Fibroblast of lung (primary cell): ENCODE results near the gene OSMR. TPM values are rescaled to one million over a fixed set of nuclear protein-coding genes. Genes with fewer than 3 reads are reported as not detected.

Source experiments
- DNase-seq, 2 donors: peaks; one replicate each; pipeline versions ENCODE4 v3.0.0 to v3.0.0-alpha.2; 2010; ENCODE audit warnings: low read depth in 2 of 2
- H2AFZ ChIP-seq: 2 replicates; pipeline ENCODE4 v1.5.1; 2012; ENCODE audit warnings: low read length, control low read depth, inconsistent platforms
- H3K27ac ChIP-seq: 2 replicates; pipeline ENCODE4 v1.5.1; 2011; ENCODE audit warnings: low read length, control low read depth; ENCODE audit not compliant: insufficient read depth
- H3K27me3 ChIP-seq: 2 replicates; pipeline ENCODE4 v1.5.1; 2011; ENCODE audit warnings: mild to moderate bottlenecking, low read length; ENCODE audit not compliant: control insufficient read depth, insufficient read depth
- H3K36me3 ChIP-seq: 2 replicates; pipeline ENCODE4 v1.5.1; 2011; ENCODE audit warnings: low read length; ENCODE audit not compliant: control insufficient read depth, insufficient read depth
- H3K4me1 ChIP-seq: 2 replicates; pipeline ENCODE4 v1.5.1; 2011; ENCODE audit warnings: low read length; ENCODE audit not compliant: control insufficient read depth, insufficient read depth; ENCODE audit errors: extremely low read depth
- H3K4me2 ChIP-seq: 2 replicates; pipeline ENCODE4 v1.5.1; 2011; ENCODE audit warnings: low read length, control low read depth; ENCODE audit not compliant: insufficient read depth; ENCODE audit errors: extremely low read depth
- H3K4me3 ChIP-seq, 4 experiments: fragments of 200-600 bp in 1 of 4; sonication (generic) in 1 of 4; replicated peaks in 1 of 4; 2 replicates each; pipeline ENCODE4 v1.5.1; 2011 to 2016; ENCODE audit warnings: low read length in 4 of 4, low read depth in 3 of 4, mild to moderate bottlenecking in 3 of 4, control low read depth in 2 of 4, inconsistent platforms in 1 of 4, mixed read lengths in 1 of 4; ENCODE audit not compliant: insufficient read depth in 1 of 4; ENCODE audit errors: control extremely low read depth in 1 of 4
- H3K79me2 ChIP-seq: 2 replicates; pipeline ENCODE4 v1.5.1; 2012; ENCODE audit warnings: mild to moderate bottlenecking, low read length, inconsistent platforms; ENCODE audit not compliant: control insufficient read depth, insufficient read depth
- H3K9ac ChIP-seq: 2 replicates; pipeline ENCODE4 v1.5.1; 2011; ENCODE audit warnings: mild to moderate bottlenecking, low read length, control low read depth; ENCODE audit not compliant: insufficient read depth
- H3K9me3 ChIP-seq: 2 replicates; pipeline ENCODE4 v1.5.1; 2012; ENCODE audit warnings: low read depth, low read length; ENCODE audit not compliant: control insufficient read depth, insufficient read depth
- H4K20me1 ChIP-seq: 2 replicates; pipeline ENCODE4 v1.5.1; 2011; ENCODE audit warnings: low read length; ENCODE audit not compliant: control insufficient read depth, insufficient read depth; ENCODE audit errors: extremely low read depth
- EZH2 ChIP-seq: IDR thresholded peaks from 2 replicates; pipeline ENCODE4 v1.5.1; 2012; ENCODE audit warnings: low read length, control low read depth, mild to moderate bottlenecking; ENCODE audit errors: missing control alignments
- polyA plus RNA-seq, 2 donors: library from polyadenylated mRNA; depleted of rRNA in 1 of 2; stranded (reverse) in 1 of 2; unstranded in 1 of 2; fragments of >200 nt; gene quantifications; 2 replicates each; pipeline ENCODE4 v1.2.1, GENCODE V29; 2011 to 2012; ENCODE audit warnings: missing spikeins in 1 of 2
- total RNA-seq: library from RNA; depleted of rRNA; stranded (reverse); fragments of >200 nt; gene quantifications from 2 replicates; pipeline ENCODE4 v1.2.1, GENCODE V29; 2014
- TF ChIP-seq, protein P1 (sequence below), 2 donors: IDR thresholded peaks in 1 of 2; conservative IDR thresholded peaks in 1 of 2; 1 replicate in 1 of 2; 2 replicates in 1 of 2; pipeline ENCODE4 v1.5.1; 2011 to 2012; ENCODE audit warnings: low read length in 2 of 2, control low read depth in 1 of 2, inconsistent platforms in 1 of 2, low read depth in 1 of 2, mild to moderate bottlenecking in 1 of 2

The OSMR gene
- total and polyA plus RNA-seq, 2 donors (not counting 1 experiment from before 2014, with no cell fraction given) = 102 to 189 TPM

DNA sequence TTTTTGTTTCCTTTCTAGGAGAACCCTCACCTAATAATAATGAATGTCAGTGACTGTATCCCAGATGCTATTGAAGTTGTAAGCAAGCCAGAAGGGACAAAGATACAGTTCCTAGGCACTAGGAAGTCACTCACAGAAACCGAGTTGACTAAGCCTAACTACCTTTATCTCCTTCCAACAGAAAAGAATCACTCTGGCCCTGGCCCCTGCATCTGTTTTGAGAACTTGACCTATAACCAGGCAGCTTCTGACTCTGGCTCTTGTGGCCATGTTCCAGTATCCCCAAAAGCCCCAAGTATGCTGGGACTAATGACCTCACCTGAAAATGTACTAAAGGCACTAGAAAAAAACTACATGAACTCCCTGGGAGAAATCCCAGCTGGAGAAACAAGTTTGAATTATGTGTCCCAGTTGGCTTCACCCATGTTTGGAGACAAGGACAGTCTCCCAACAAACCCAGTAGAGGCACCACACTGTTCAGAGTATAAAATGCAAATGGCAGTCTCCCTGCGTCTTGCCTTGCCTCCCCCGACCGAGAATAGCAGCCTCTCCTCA, 87.1 kb downstream of the OSMR start:
- no peaks in the 10 kb centered on the region for H3K79me2 ChIP-seq
- H3K4me3 ChIP-seq = no peak overlapping the region
- H3K27me3 ChIP-seq = no peaks in the 10 kb centered on the region
- H3K36me3 ChIP-seq = peaks cover 23% of the 10 kb centered on the region
- H3K9ac ChIP-seq = no peak overlapping the region
- no peak overlapping the region for H2AFZ ChIP-seq
- no peaks in the 10 kb centered on the region for H3K9me3 ChIP-seq
- H4K20me1 ChIP-seq = no peaks in the 10 kb centered on the region
- no peaks in the 10 kb centered on the region for H3K4me1 ChIP-seq
- no peak for DNase-seq
- no peak for TF ChIP-seq EZH2
- TF ChIP-seq, protein P1, sequence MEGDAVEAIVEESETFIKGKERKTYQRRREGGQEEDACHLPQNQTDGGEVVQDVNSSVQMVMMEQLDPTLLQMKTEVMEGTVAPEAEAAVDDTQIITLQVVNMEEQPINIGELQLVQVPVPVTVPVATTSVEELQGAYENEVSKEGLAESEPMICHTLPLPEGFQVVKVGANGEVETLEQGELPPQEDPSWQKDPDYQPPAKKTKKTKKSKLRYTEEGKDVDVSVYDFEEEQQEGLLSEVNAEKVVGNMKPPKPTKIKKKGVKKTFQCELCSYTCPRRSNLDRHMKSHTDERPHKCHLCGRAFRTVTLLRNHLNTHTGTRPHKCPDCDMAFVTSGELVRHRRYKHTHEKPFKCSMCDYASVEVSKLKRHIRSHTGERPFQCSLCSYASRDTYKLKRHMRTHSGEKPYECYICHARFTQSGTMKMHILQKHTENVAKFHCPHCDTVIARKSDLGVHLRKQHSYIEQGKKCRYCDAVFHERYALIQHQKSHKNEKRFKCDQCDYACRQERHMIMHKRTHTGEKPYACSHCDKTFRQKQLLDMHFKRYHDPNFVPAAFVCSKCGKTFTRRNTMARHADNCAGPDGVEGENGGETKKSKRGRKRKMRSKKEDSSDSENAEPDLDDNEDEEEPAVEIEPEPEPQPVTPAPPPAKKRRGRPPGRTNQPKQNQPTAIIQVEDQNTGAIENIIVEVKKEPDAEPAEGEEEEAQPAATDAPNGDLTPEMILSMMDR (conservative IDR thresholded peaks at IDR 0.05 in 1 of 2, IDR thresholded peaks at IDR 0.05 in 1 of 2; ENCODE audit: low read depth in 1 of 2, low read length in 2 of 2) = no peak
- no peak overlapping the region for H3K4me2 ChIP-seq
- no peak overlapping the region for H3K27ac ChIP-seq

DNA sequence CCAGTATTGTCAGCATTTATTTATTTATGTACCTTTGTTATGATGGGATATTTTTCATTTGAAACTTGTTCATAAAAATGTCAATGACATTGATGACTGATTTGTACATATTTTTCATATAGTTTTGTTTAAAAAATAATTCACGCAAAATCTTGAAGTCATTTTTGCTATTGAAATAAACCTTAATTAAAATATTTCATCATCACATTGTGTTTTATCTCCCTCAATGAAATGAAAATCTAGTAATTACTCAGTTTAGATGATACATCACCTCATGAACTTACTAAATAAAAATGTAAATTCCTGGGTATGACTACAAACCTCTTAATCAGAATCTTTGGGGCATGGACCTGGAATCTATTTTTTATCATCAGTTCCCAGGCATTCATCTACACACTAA, 89.6 kb downstream of the OSMR start:
- peaks cover 17% of the 10 kb centered on the region for H3K36me3 ChIP-seq
- H3K9me3 ChIP-seq = no peaks in the 10 kb centered on the region
- H3K27ac ChIP-seq = no peak overlapping the region
- no peak overlapping the region for H3K9ac ChIP-seq
- no peak for TF ChIP-seq EZH2
- TF ChIP-seq, protein P1 (conservative IDR thresholded peaks at IDR 0.05 in 1 of 2, IDR thresholded peaks at IDR 0.05 in 1 of 2; ENCODE audit: low read depth in 1 of 2, low read length in 2 of 2) = no peak
- H3K4me1 ChIP-seq = peaks cover 3% of the 10 kb centered on the region
- H3K4me2 ChIP-seq = no peak overlapping the region
- H4K20me1 ChIP-seq = no peaks in the 10 kb centered on the region
- no peaks in the 10 kb centered on the region for H3K79me2 ChIP-seq
- DNase-seq = no peak
- H3K27me3 ChIP-seq = no peaks in the 10 kb centered on the region
- H3K4me3 ChIP-seq = no peak overlapping the region
- no peak overlapping the region for H2AFZ ChIP-seq

DNA sequence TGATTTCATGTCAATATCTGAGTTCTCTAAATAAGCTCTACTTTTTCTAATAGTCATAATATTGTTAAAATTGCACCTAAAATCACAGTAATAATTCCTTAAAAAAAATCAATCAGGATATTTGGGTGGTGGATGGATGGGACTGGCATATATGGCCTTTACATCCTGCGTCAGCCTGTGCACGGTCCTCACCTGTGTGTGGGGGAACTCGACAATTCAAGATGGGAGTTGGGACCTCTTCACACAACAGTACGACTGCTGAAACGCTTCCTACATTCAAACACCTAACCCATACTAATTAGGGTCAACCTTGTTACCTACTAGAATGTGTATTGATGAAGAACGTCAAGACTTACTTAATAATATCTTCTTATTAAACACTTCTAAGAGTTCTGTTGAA, 90.5 kb downstream of the OSMR start:
- DNase-seq = no peak
- peaks cover 3% of the 10 kb centered on the region for H3K4me1 ChIP-seq
- H3K79me2 ChIP-seq = no peaks in the 10 kb centered on the region
- no peak for TF ChIP-seq EZH2
- TF ChIP-seq, protein P1 (conservative IDR thresholded peaks at IDR 0.05 in 1 of 2, IDR thresholded peaks at IDR 0.05 in 1 of 2; ENCODE audit: low read depth in 1 of 2, low read length in 2 of 2) = no peak
- peaks cover 14% of the 10 kb centered on the region for H3K36me3 ChIP-seq
- H3K4me2 ChIP-seq = no peak overlapping the region
- H3K9me3 ChIP-seq = no peaks in the 10 kb centered on the region
- H4K20me1 ChIP-seq = no peaks in the 10 kb centered on the region
- H3K4me3 ChIP-seq = no peak overlapping the region
- H3K27ac ChIP-seq = no peak overlapping the region
- H3K27me3 ChIP-seq = no peaks in the 10 kb centered on the region
- no peak overlapping the region for H3K9ac ChIP-seq
- H2AFZ ChIP-seq = no peak overlapping the region
